GM18508 (cell line): Measurements from ENCODE around the gene METTL23.
"Not testable (repeated sequence)": the region's sequence is repeated elsewhere in the genome, so short reads cannot be mapped to it uniquely, and the experiment has no call there.

Experiments
- ATAC-seq: cut with Tn5 transposase; IDR thresholded peaks from one replicate; pipeline ENCODE4 v1.9.1; 2021; ENCODE audit warnings: moderate number of reproducible peaks; ENCODE audit not compliant: insufficient read depth, unreplicated experiment

Gene METTL23

DNA sequence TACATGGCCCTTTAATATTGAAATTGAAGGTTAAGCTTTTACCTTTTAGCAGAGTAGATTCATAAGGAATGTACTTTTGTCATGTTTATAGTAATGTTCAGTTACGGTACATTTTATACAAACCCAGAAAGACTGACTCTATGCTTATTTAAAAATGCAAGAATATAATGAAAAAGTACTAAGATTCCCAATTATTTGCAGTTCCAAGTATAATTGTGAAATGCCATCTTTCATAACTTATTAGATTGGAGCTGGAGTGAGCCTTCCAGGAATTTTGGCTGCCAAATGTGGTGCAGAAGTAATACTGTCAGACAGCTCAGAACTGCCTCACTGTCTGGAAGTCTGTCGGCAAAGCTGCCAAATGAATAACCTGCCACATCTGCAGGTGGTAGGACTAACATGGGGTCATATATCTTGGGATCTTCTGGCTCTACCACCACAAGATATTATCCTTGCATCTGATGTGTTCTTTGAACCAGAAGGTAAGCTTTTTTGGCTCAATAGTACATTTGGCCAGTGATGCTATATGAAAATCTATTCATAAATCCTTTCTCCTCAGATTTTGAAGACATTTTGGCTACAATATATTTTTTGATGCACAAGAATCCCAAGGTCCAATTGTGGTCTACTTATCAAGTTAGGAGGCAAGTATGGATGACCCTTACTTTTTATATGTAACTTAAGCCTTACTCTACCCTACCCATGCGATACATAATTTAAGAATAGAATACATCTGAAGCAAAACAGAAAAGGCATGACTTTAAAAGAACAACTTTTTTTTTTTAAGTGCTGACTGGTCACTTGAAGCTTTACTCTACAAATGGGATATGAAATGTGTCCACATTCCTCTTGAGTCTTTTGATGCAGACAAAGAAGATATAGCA, 6.3 kb downstream of the METTL23 start:
- no peak for ATAC-seq

DNA sequence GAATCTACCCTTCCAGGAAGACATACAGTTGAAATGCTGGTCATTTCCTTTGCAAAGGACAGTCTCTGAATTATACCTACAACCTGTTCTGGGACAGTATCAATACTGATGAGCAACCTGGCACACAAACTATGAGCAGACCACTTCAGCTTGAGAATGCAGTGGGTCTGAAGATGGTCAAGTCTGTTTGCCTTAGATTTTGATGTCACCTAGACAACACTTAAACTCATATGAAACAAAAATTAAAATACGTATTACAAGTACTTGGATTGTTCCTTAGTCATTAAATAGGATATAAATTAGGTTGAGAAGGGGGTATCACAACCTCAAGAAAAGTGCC, 6.9 kb downstream of the METTL23 start:
- ATAC-seq, result no peak

DNA sequence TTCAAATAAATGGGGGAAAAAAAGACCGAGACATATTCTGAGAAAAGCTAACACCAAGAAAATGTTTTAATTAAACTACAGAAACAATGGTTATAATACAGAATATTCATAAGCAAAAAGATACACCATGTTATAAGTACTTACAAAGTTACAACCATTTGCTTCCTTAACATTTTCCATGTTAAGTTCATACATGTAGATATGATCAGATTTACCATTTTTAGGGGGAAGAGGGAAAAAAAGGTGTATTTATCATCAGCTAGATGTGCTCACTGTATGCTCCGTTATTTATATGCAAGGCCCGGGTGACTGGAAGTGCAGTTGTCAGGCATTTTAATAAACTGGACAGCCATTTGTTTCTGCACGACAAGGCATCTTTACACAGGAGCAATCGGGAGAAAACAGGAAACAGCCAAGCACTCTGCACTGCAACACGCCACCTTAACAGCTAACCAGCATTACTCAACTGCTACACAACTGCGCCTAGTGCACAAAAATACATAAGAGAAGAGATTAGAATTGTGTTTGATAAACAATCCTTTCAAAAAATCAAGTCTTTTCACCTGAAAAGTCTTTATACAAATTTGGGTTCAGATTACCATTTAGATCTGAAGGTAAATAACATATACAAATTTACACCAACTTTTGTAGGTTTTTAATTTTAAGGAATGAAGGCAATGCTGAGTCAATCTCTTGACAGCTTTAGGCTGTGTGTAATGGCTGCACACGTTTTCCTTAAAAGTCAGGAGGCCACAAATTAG, 7.6 kb downstream of the METTL23 start:
- no peak for ATAC-seq

DNA sequence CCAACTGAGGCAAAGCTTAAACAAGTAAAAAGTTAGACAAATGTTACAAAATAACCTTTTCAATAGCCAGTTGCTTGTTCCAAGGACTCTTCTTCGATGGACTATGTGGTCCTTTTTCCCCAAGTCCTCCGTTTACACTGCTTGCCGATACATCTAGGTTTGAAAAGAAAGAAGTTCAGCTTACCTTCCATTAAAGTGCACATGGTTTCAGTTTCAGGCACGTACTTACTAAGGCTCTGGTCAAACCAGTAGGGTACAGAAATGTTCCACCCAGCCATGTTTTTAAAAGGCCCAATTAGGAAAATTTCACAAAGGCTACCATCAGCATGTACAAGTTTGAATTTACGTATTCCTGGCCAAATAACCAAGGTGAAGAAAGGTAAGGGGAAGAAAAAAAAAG, 8.4 kb downstream of the METTL23 start:
- no peak for ATAC-seq

DNA sequence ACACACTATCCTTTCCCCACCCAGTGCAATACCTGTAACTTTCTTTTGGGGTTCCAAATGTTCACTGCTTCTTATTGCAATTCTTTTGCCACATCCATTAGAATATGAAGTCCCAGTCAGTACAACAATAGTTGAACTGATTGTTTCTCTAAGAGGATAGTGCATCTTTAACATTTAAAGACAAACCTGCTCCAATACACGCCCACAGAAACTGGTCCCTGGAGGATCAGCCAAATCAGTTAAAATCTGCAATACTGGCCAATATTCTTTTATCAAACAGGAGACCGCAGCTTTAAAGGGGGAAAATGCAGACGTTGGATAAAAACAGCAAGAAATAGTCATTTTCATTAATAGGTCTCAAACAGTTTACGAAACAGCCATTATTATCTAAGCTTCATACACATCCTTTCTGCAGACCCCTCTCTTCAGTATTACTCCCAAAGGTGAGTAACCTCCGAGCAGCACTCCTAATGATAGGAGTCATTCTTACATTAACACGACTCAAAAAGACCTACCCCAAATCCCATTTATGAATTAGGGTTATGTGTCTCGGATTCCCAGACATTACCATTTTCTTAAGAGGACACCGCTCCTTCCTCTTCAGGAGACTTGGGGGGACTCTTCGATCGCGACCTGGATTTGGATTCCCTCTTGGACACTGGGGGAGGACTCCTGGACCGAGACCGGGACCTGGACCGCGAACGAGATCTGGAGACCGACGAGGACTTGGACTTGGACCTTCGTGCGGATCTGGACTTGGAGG, 9.1 kb downstream of the METTL23 start:
- ATAC-seq, result no peak

DNA sequence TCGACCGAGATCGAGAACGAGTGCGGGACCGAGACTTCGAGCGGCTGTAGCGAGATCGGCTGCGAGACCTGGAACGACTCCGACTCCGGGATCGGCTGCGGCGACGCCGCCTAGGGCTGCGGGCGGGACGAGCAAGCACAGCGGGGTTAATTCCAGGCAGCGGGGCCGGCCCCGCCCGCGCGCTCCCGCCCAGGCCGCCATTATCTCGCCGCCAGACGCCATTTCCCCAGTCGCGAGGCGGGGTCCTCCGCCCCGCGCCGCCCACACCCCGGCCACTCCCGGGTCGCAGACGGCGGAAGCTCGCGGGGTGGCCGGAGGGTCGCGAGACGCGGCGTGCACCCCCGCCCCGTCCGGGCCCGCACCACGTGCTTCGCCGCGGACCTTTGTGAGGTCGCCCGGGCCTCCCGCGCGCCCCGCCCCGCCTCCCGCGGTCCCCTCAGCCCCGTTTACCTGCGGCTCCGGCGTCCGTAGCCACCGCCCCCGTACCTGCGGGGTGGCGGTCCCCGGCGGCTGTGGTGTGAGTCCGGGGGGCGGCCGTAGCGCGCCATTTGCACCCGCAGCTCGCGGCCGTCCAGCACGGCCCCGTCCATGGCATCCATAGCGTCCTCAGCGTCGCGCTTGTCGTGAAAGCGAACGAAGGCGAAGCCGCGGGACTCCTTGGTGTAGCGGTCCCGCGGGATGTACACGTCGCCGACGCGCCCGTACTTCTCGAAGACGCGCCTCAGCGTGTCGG, 9.9 kb downstream of the METTL23 start:
- no peak for ATAC-seq

DNA sequence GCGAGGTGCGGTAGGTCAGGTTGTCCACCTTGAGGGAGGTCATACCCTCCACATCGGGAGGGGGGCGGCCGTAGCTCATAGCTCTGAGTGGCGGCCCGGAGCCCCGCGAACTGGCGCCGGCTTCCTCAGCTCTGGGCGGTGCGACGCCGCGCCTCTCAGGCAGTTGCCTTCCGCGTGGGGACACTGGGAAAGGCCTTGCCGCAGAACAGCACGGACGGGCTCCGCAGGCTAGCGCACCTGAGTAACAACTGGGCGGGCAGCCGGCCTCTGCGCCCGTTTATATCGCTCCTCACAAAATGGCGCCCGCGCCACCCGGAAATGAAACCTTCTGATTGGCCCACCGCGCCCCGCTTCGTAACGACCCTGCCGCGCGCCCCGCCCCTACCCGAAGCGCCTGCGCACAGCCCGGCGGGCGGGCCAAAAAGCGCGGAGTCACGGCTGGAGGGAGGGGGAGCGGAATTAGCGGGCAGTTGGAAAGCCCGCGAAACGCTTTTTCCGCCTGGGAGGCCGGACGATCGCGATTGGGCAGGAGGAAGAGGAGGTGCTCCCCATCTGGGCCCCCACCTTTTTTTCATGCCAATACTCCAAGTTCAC, 10.5 kb downstream of the METTL23 start, which contains the start of gene SRSF2:
TSS of gene SRSF2 (minus strand) at position 250 of the 594 bp plus-strand sequence. CDS start at position 79, 171 bp downstream.
- peak; percentile 60 for ATAC-seq

DNA sequence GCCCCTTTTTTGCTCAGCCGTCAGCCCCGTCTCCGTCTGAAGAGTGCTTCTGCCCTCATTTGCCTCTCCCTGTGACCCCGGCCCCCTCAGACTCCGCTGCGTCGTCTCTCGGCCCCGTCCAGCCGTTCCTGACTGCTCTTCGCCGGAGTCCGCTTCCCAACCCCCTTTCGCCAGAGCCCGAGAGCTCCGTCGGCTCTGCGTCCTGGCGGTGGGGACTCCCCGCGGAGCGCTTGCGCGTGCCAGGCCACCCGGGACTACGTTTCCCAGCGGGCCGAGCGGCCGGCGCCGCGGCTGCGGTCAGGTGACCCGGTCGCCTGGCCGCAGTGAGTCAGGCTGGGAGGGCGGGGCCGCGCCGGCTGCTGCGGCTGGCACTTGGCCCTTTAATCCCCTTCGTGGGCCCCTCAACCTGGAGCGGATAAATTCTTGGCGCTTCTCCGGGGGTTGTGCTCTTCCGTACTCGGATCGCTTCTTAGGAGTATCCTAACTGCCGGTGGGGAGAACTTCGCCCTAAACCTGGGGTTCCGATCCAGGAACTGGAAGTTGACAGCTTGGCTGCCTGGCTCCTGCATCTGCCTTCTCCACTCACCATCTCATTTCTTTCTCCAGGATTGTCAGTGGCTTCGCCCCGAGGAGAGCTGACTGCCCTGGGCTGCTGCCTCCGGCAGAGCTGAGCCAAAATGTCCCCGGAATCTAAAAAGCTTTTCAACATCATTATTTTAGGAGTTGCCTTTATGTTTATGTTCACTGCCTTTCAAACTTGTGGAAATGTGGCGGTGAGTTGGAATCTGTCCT, 11.2 kb downstream of the METTL23 start, which contains the start of gene MFSD11:
TSS of gene MFSD11 (plus strand) at position 444 of the 792 bp plus-strand sequence. CDS start at position 678, 234 bp downstream.
- peak; percentile 21 for ATAC-seq

DNA sequence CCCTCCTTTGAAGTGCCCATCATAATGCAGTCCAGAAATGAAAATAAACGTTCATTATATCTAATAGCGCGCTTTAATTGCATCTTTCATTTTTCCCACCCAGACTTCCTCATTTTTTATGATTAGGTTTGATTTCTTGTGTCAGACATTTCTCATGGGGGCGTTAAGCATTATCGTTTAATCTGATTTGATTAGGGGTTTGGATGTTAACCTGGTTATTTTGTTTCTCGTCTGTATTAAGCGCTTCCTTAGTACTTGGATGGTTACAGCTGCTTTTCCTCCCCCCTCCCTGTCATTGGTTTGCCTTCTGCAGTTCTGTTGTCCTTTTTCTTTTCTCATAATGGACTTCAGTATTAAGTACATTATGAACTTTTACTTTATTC, 11.8 kb downstream of the METTL23 start:
- ATAC-seq, result no peak

DNA sequence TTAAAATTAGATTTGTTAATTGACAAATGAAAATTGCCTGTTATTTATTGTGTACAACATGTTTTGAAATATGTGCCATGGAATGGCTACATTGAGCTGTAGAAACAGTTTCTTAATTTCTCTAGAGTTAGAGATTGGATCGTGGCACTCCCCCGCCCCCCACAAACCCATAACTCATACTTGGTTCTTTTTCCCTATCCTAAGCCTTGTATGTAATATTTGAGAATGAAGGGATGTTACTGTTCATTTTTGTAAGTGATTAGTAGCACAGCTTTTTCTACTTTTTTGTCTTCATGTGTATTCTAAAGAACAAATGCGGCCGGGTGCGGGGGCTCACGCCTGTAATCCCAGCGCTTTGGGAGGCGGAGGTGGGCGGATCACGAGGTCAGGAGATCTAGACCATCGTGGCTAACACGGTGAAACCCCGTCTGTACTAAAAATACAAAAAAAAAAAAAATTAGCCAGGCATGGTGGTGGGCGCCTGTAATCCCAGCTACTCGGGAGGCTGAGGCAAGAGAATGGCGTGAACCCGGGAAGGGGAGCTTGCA, 13.0 kb downstream of the METTL23 start:
- ATAC-seq, result not testable (repeated sequence)

DNA sequence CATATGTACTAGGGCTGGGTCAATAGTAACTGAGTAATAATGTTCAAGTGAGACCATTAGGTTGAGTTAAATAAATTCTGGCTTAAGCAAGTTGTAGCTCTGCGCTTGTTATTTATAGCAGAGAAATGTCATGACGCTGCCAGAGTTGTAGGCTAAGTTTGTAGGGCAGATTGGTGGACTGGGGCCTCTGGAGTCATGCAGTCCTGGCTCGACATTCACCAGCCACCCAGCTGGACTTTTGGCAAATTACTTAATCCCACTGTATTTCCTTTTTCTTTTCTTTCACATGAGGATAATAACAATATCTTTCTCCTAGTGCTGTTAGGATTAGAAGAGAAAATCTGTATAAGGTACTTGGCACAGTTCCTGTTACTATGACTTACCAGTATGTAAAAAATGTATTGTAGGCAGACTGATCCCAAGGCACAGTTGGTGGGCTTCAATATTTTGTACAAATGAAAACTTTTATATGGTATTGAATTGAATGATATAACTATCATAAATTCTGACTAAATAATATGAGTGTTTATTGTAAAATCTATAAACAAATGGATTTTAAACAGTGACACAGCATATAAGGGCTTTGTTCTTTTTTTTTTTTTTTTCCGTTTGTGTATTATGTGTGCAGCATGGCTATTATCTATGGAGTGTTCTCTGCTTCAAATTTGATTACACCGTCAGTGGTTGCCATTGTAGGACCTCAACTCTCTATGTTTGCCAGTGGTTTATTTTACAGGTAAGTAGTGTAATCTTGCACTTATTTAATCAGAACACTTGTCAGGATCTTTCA, 13.9 kb downstream of the METTL23 start:
- no peak for ATAC-seq

DNA sequence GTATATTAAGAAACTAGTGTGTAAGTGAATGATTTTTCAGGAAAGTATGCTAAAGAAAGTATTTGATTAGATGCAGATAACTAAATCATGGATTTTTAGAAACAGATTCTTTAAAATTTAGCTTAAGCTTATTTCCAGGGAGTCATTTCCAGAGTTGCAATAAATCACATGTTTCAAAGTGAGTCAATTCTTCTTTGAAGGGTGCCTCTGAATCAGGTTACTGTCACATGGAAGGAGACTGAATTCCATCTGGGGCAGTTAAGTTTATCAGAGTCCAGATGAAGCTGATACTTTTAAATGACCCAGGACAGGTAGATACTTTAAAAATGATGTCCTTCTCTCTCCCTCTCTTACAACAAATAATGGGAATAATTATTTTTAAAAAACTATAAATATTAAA, 16.3 kb downstream of the METTL23 start:
- no peak for ATAC-seq

DNA sequence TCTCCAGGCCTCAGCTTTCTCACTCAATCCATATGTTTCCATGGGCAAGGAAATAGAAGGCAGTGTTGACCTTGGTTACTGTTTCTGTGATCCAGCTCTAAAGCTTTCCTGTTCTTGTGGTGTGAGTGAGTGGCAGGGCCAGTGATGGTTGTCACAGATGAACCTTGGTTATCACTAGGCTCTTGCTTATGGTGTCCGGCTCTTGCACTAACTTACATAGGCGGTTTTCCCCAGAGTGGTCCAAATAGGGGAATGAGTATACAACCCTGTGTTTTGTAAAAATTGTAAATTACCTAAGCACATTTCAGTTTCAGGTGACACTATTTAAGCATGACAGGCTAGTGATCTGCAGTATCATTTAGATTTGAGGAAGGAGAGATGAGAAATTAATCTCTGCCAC, 18.1 kb downstream of the METTL23 start:
- no peak for ATAC-seq

DNA sequence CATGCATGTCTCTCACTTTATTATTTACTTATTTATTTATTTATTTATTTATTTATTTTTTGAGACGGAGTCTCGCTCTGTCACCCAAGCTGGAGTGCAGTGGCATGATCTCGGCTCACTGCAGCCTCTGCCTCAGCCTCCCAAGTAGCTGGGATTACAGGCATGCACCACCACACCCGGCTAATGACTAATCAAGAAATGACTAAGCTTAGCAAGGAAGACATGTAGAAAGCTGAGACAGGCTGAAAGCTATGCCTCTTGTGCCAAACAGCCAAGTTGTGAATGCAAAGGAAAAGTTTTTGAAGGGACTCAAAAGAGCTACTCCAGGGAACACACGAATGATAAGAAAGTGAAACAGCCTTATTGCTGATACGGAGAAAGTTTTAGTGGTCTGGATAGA, 19.1 kb downstream of the METTL23 start:
- ATAC-seq, result not testable (repeated sequence)

DNA sequence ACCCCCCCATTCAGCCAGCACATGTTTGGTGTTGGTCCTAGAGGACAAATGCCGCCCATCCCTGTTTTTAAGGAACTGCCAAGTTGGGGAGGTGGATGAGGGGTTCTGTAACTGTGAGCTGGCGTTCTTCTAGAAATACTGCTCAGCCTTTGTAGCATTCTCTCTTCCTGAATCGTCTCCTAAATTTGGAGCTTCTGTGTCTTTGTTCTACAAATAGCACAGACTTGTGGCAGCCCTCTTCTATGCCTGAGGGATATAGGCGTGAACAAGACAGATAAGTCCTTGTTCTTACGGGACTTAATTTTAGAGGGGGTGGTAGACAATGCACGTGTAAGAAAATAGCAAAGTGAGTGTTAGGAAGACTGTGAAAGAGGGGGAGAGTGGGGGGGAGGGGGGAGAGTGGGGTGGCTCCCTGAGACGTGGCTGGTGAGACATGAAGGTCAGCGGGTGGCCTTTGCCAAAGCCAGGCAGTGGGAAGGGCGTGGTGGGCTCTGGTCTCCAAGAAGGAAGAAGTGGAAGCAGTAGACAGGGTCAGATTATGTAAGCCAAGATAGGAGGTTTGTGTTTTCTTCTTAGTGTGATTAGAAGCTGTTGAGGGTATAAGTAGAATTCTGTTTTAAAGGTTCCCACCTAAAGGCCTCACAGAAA, 21.2 kb downstream of the METTL23 start:
- no peak for ATAC-seq

DNA sequence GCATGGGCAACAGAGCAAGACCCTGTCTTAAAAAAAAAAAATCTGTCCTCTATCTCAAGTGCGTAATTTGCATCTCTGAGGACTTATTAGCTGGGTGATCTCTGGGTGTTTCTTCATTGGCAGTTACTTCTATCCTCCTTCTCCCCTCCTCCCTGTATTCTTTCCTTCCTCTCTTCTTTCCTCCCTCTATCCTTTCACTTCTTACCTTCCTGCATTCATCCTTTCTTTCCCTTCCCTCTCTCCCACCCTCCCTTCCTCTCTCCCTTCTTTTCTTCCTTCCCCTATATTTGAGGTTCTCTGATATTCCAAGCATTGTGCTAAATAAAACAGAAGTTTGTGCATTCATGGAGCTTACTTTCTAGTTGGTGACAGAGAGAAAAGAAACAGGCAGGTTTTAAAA, 22.0 kb downstream of the METTL23 start:
- no peak for ATAC-seq

DNA sequence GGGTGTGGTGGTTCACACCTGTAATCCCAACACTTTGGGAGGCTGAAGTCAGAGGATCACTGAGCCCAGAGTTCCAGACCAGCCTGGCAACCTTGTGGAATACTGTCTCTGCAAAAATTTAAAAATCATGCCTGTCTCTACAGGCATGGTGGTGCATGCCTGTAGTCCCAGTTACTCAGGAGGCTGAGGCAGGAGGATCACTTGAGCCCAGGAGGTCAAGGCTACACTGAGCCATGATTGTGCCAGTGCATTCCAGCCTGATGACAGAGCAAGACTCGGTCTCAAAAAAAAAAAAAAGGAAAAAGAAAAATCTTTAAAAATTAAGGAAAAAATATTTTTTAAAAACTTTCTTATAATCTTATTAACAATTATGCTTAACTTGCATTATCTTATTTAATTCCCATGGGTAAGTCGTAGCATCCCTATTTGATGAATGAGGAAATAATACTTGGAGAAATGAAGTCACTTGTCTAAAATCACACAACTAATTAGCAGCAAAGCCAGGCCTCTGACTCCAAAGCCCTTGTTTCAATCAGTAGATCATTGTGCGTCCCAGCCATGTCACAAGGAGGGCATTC, 24.9 kb downstream of the METTL23 start:
- no peak for ATAC-seq
